ENCODE results near the gene LSR.

LSR gene

GRCh38 chr19:35302446-35302845, 53.6 kb downstream of the LSR start:
- DNase-seq (ENCODE audit: low spot score): no peak

- DNase-seq (ENCODE audit: low spot score): no peak
These were observed 54.6 kb downstream of the LSR start for GRCh38 chr19:35303357-35303915.

GRCh38 chr19:35304036-35304435, 55.2 kb downstream of the LSR start:
- no peak for DNase-seq (ENCODE audit: low spot score)

GRCh38 chr19:35305181-35305580, 56.4 kb downstream of the LSR start:
- no peak for DNase-seq (ENCODE audit: low spot score)

GRCh38 chr19:35306473-35307246, 57.9 kb downstream of the LSR start:
- DNase-seq (ENCODE audit: low spot score): peak; percentile 4

GRCh38 chr19:35307931-35308330, 59.1 kb downstream of the LSR start:
- DNase-seq (ENCODE audit: low spot score): no peak

- DNase-seq (ENCODE audit: low spot score): no peak
These were observed 60.1 kb downstream of the LSR start for GRCh38 chr19:35308910-35309309.

- DNase-seq (ENCODE audit: low spot score): no peak
These were observed 60.9 kb downstream of the LSR start for GRCh38 chr19:35309481-35310279.

- no peak for DNase-seq (ENCODE audit: low spot score)
These were observed 61.5 kb downstream of the LSR start for GRCh38 chr19:35310331-35310730.

GRCh38 chr19:35310811-35311465, 62.1 kb downstream of the LSR start:
- DNase-seq (ENCODE audit: low spot score): no peak

- no peak for DNase-seq (ENCODE audit: low spot score)
These were observed 63.3 kb downstream of the LSR start for GRCh38 chr19:35311901-35312665.

GRCh38 chr19:35313587-35313986, 64.8 kb downstream of the LSR start:
- DNase-seq (ENCODE audit: low spot score): no peak

- DNase-seq (ENCODE audit: low spot score): no peak
These were observed 65.2 kb downstream of the LSR start for GRCh38 chr19:35314031-35314430.

GRCh38 chr19:35314858-35315470, 66.2 kb downstream of the LSR start:
- DNase-seq (ENCODE audit: low spot score): no peak

GRCh38 chr19:35315883-35316282, 67.1 kb downstream of the LSR start:
- no peak for DNase-seq (ENCODE audit: low spot score)

- no peak for DNase-seq (ENCODE audit: low spot score)
These were observed 67.8 kb downstream of the LSR start for GRCh38 chr19:35316560-35316959.

Measured in hematopoietic multipotent progenitor cell treated with erythropoietin and hydrocortisone succinate and interleukin-3 and kit ligand, for 15 days (in vitro differentiated cells).